Vagina (tissue), 2 donors: ENCODE results near the gene RPRML.

ENCODE experiments used
- POLR2A ChIP-seq, 2 donors: fragments of 450-650 bp; IDR thresholded peaks; one replicate each; pipeline ENCODE4 v1.6.1; 2017; ENCODE audit warnings: antibody characterized with exemption in 2 of 2, mild to moderate bottlenecking in 2 of 2, moderate library complexity in 2 of 2
- POLR2AphosphoS5 ChIP-seq, 2 donors: sonication (generic); formaldehyde crosslinking; IDR thresholded peaks; one replicate each; pipeline ENCODE4 v1.9.0; 2017; ENCODE audit warnings: antibody characterized with exemption in 2 of 2, mild to moderate bottlenecking in 2 of 2, low read depth in 1 of 2; ENCODE audit not compliant: insufficient read depth in 1 of 2
- TF ChIP-seq, protein P1 (sequence below), 3 experiments: fragments of 450-650 bp in 2 of 3; fragments of 200-600 bp in 1 of 3; sonication (generic) in 1 of 3; IDR thresholded peaks; one replicate each; pipeline ENCODE4 v1.5.1; 2017 to 2019; ENCODE audit warnings: antibody characterized with exemption in 3 of 3, mild to moderate bottlenecking in 2 of 3, moderate library complexity in 2 of 3

DNA sequence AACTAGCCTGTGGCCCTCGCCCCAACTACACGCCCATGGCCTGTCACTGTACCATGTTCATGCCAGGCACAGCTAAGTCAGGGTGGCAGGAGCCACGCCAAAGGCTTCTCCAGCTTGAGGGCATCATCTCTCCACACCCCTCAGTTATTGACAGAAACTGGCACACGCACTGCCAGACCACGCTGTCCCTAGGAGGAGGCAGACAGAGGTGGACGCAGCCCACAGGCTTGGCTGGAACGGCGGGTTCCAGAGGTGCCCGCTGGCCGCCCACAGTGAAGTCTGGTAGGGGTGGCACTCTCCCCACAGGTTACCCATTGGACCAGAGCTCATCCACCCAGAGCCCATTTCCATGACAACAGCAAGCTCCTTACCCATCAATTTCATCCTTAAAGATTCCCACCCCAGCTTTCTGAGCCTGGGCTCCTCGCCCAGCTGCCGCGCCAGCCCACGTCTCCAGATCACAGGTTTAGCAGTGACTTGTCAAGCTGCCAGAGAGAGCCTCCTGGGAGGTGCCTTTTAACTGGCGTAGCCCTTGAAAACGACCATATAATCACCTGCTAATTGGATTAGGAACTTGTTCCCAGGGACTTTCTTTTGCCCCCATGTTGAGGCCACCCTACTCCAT, 27.9 kb downstream of the RPRML start:
- no peak for TF ChIP-seq POLR2A (IDR thresholded peaks at IDR 0.05)
- TF ChIP-seq, protein P1, sequence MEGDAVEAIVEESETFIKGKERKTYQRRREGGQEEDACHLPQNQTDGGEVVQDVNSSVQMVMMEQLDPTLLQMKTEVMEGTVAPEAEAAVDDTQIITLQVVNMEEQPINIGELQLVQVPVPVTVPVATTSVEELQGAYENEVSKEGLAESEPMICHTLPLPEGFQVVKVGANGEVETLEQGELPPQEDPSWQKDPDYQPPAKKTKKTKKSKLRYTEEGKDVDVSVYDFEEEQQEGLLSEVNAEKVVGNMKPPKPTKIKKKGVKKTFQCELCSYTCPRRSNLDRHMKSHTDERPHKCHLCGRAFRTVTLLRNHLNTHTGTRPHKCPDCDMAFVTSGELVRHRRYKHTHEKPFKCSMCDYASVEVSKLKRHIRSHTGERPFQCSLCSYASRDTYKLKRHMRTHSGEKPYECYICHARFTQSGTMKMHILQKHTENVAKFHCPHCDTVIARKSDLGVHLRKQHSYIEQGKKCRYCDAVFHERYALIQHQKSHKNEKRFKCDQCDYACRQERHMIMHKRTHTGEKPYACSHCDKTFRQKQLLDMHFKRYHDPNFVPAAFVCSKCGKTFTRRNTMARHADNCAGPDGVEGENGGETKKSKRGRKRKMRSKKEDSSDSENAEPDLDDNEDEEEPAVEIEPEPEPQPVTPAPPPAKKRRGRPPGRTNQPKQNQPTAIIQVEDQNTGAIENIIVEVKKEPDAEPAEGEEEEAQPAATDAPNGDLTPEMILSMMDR (IDR thresholded peaks at IDR 0.05) = no peak
- TF ChIP-seq POLR2AphosphoS5 (IDR thresholded peaks at IDR 0.05; ENCODE audit: insufficient read depth in 1 of 2, low read depth in 1 of 2) = no peak
